Activated CD4-positive, alpha-beta T cell treated with anti-CD3 and anti-CD28 coated beads for 24 hours (primary cell): ENCODE data around the gene TCF7.
"Not testable (repeated sequence)": the region's sequence is repeated elsewhere in the genome, so short reads cannot be mapped to it uniquely, and the experiment has no call there.

ENCODE experiments used
- DNase-seq, 2 donors: peaks; one replicate each; pipeline ENCODE4 v3.0.0-alpha.2; 2020; ENCODE audit warnings: low read depth in 2 of 2

The TCF7 gene

DNA sequence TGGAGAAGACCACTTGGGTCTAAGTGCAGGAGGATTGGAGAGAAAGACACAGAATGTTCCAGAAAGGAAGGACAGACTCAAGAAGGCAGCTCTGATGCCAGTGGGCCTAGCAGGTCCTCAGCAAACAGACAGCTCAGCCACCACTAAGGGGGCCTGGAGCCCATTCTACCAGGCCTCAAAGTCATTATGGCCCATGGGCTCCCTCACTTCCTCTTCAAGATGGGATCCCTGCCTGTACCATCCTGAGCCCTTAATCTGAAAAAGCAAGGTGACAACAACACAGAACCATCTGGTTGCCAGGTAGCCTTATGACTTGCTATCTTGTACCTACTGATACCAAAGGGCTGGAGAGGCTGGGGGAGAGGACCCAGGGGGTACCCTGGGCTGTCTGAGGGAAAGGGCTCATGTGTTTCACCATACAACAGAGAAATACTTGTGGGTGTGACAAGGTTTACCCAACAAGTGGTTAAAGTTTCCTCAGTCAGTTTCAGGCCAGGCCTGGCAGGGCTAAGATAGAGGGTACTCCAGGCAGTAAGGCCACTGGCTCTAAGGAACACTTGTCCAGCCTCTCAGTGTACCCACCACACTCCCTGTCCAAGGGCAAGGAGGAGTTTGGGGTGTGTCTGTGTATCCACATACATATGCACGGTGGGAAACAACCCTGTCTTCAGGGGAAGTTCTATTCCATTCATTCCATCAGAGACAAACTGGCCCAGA is 30.7 kb downstream of the TCF7 start:
- no peak for DNase-seq

DNA sequence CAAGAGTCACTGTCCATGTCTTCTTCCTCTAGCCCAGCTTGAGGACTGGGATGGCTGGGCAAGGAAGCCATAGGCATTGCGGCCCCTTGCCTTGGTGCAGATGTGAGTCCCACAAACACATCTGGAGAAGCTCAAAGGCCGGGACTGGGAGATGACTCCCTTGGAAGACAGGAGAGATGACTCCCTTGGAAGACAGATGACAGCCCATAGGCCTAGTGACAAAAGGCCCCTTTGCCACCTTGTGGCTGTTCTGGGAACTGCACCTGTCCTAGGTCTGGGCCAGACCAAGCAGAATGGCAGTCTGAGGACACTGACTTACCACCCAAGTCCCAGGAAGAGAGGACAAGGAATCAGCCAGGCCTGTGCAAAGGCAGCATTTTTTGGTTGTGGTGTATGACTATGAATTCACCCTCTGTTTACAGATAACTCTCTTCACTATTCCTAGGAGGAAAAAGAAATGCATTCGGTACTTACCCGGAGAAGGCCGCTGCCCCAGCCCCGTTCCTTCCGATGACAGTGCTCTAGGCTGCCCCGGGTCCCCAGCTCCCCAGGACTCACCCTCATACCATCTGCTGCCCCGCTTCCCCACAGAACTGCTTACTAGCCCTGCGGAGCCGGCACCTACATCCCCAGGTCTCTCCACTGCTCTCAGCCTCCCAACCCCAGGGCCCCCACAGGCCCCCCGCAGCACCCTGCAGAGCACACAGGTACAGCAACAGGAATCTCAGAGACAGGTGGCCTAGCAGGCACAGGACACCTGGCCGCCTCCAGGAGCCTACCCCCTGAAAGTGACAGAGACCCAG is 31.5 kb downstream of the TCF7 start:
- peak; percentile 81 to 85 for DNase-seq

DNA sequence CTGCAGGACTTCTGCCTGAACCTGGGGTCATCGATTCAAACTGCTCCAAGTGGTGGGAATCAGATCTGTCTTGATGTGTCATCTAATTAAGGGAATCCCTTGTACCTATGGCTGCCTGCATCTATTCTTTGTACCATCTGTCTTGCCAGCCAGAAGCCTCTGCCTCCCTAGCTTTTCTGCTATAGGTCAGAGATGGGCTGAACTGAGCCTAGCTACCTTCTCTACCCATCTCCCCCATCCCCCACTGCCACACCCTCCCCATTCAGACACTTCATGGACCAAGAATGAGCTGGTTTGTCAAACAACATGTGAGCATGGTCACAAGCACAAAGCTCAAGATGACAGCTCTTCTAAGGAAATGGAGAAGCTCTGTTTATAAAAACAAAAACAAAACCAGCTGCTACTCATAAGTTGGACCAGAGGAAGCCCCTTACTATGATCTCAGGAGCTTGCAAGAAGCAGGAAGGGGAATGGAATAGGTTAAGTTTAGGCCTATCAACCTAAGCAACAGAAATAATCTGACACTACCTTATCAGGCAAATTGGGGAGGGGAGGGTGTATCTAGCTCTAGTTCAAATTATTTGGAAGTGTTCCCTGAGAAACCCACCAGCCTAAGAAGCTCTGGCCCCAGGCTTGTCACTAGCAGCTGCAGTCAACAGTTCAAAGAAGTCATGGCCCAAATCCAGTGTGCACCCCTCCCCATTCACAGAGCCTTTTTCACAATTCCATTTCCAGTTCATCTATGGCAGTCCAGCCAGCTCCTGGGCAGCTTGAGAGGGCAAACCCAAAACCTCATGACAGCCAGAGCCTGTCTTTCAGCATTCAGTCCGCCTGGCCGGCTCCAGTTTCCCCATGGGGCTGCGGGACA is 32.4 kb downstream of the TCF7 start:
- DNase-seq: no peak

DNA sequence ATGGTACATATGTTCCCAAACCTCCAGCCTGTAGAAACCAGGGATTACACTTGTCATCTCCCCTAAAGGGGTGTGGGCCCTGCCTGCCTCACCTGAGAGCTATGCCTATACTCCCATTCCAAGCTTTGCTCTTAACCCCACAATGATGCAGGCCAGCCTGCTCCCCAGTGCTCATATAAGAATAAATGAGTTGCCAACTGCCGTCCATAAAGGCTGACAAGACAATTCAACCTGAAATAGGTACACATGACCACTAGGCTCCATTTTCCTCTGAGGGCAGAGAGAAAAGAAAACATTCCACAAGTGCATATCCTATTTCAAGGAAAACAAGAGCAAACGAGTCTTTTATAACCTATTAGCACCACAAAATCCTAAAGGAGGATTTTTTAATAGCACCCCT is 33.8 kb downstream of the TCF7 start:
- no peak for DNase-seq

DNA sequence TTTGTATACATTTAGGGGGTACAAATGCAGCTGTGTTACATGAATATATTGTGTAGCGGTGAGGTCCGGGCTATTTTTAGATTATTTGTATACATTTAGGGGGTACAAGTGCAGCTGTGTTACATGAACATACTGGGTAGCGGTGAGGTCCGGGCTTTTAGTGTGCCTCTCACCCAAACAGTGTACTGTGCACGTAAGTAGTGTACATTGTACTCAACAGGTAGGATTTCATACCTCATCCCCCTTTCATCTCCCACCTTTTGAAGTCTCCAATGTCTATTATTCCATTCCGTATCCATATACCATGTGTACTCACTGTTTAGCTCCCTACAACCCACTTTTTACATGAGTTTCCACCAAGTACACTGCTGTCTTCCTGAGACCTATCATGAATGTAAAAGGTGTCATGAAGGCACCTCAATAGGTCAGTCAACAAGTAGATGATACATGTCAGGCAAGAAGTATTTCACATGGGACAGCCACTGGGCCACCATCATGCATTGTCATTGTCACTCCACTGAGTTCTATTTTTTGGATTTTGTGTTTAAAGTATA is 34.6 kb downstream of the TCF7 start:
- no peak for DNase-seq

DNA sequence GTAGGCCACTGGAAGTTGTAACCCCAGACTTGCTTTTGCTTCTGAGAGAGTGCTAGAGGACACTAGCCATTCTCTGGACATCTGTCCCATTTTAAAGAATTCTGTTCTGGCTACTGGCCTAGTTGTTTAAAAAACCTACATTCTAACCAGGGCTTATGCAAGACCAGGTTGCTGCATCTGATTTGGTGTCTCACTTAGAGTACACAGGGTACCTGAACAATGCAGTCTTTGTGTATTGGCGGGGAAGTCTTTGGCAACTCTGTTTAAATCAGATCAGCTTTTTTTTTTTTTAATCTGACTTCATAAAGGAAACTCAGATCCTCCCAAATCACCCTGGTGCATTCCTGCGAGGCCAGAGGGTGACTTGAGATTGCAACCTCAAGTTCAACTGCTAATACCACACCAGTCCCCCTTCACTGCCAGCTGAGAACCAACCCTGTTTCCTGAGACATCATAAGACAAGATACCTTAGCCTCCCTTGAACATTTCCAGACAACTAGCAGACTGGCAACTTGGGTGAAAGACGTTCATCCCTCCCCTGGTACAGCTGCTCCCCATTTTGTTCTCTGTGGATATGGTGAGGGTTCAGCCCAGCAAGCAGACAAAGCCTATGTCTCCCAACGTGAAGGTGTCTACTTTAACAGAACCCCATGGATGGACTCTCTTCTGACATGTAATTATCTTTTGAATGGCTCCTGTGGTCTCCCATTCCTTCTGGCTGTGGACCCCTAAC is 35.3 kb downstream of the TCF7 start:
- no peak for DNase-seq

DNA sequence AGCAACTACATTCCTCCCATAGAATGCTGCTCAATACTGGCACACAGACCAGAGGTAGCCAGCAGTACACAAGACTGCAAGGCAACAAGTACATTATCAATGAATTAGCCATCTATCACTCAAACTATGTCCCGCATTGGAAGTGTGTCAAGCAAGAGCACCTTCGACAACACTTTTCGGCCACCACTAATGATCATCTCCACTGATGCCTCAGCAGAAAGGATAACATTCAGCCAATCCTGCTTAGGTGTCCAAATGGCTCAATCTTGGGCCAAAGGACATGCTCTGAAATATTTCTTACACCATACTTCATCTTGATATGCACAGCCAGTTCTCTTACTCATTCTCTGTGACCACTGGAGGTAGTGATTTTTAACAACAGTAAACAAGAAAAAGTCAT is 37.2 kb downstream of the TCF7 start:
- no peak for DNase-seq

GRCh38 chr5:134152173-134152832 is 37.8 kb downstream of the TCF7 start:
- DNase-seq: not testable (repeated sequence)

GRCh38 chr5:134153241-134153640 is 38.8 kb downstream of the TCF7 start:
- DNase-seq: no peak

DNA sequence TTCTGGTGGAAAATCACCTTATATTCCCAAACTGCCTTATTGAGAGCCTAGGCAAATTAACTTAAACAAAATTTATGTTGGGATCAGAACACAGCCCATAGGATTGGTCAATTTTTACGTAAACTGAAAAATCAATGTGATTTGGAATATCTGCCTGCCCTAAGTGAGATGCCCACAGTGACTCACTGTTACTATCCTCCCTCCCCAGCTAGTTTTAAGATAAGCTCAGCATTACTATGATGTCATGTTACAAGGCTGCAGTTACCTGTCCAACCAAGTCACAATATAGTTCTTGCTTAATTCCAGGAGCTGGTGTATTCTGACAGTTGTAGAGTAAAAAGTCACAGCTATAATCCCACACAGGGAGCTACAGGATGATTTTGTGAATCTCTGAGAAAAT is 39.2 kb downstream of the TCF7 start:
- DNase-seq: no peak

GRCh38 chr5:134161513-134162395 is 47.3 kb downstream of the TCF7 start:
- no peak for DNase-seq

- DNase-seq: no peak
Measured at GRCh38 chr5:134162592-134162991, 48.1 kb downstream of the TCF7 start.

DNA sequence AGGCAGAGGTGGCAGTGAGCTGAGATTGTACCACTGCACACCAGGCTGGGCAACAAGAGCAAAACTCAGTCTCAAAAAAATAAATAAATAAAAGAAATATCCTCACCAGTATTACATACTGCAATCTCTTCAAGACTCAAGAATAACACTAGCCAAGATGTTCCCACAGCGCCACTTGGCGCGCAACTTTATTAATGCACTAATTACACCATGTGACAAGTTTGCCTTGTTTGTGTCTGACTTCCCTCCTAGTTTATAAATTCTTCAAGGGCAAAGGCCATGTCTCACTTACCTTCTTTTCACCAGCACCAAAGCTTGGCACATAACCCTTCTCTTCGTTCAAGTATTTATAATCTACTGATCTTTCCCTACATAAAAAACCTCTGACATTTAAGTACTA is 57.5 kb downstream of the TCF7 start:
- no peak for DNase-seq

DNA sequence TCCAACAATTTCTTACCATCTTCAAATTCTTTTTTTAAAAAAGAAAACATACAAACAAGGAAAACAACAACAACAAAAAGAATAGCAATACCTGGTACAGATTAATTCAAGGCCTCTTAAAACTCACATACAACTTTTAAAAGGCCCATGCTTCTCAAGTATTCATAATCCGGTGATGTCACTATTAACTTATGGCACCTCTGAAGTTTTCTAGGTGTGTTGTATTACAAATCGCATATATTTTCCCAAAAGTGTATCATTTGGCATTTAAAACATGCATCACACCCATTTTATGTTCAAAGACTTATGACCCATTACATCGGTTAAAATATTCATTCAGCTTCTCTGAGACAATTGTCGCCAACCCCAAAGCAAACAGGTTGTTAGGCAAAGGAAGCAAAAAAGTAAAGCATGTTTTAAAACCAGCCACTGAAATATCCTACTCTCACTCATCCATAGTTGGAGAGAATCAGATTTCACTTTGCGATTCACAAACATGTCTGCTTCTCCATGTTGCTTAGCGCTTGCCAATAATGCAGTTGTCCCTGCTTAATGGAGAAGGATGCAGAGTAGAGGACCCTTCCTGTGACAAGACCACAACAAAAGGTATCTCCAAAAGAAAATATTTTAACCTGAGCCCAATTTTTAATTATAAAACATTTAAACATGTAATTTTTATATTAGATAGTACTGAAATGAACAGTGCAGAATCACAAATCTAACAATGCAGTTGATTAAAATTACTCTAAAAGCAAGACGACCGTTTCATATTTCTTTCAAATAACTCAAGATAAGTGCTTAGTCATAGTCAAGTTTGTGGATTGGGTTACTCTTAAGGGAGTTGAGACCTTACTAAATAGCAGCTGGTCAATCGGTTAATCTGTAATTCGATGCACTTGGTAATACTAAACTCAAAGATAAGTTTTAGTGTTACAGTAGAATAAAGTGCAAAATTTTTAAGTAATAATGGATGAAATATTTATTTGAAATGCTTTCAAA is 60.7 kb downstream of the TCF7 start:
- no peak for DNase-seq

- peak in 1 of 2 donors; percentile 6 for DNase-seq
Measured at GRCh38 chr5:134175921-134176510, 61.5 kb downstream of the TCF7 start.

GRCh38 chr5:134176511-134177368 is 62.3 kb downstream of the TCF7 start, which contains the start of gene SKP1:
SKP1 (minus strand) TSS chr5:134176950; CDS start chr5:134174022, 2,928 bp downstream.
- peak; percentile 73 to 75 for DNase-seq
